Fibroblast of the conjunctiva (primary cell): ENCODE results near the gene KRT16.
"Not testable (repeated sequence)": the region's sequence is repeated elsewhere in the genome, so short reads cannot be mapped to it uniquely, and the experiment has no call there.

Source experiments
- DNase-seq: peaks from one replicate; pipeline ENCODE4 v3.0.0-alpha.2; 2010; ENCODE audit warnings: low read depth

Gene KRT16

GRCh38 chr17:41627316-41628072 lies 14.9 kb upstream of the KRT16 start:
- no peak for DNase-seq

GRCh38 chr17:41626914-41627295 lies 14.3 kb upstream of the KRT16 start:
- not testable (repeated sequence) for DNase-seq

- not testable (repeated sequence) for DNase-seq
Measured at GRCh38 chr17:41626028-41626913, 13.7 kb upstream of the KRT16 start.

GRCh38 chr17:41625602-41626001 lies 13.0 kb upstream of the KRT16 start:
- DNase-seq: no peak

- no peak for DNase-seq
Measured at GRCh38 chr17:41624208-41625101, 11.9 kb upstream of the KRT16 start, which contains the start of gene KRT17. TSS of gene KRT17 (minus strand) at chr17:41624575. CDS start at chr17:41624509, 66 bp downstream.

- DNase-seq: not testable (repeated sequence)
Measured at GRCh38 chr17:41623184-41623861, 10.8 kb upstream of the KRT16 start.

- DNase-seq: not testable (repeated sequence)
Measured at GRCh38 chr17:41622340-41623183, 10.0 kb upstream of the KRT16 start.

GRCh38 chr17:41621916-41622315 lies 9.3 kb upstream of the KRT16 start:
- DNase-seq: no peak

- not testable (repeated sequence) for DNase-seq
Measured at GRCh38 chr17:41621435-41621817, 8.9 kb upstream of the KRT16 start.

GRCh38 chr17:41620583-41621434 lies 8.2 kb upstream of the KRT16 start:
- DNase-seq: no peak

- not testable (repeated sequence) for DNase-seq
Measured at GRCh38 chr17:41619927-41620582, 7.5 kb upstream of the KRT16 start.

- DNase-seq: no peak
Measured at GRCh38 chr17:41619036-41619926, 6.7 kb upstream of the KRT16 start.

- DNase-seq: no peak
Measured at GRCh38 chr17:41618341-41619035, 5.9 kb upstream of the KRT16 start.

GRCh38 chr17:41617698-41618097 lies 5.1 kb upstream of the KRT16 start:
- no peak for DNase-seq

- no peak for DNase-seq
Measured at GRCh38 chr17:41617136-41617535, 4.6 kb upstream of the KRT16 start.

- not testable (repeated sequence) for DNase-seq
Measured at GRCh38 chr17:41616486-41616885, 3.9 kb upstream of the KRT16 start.

- DNase-seq: no peak
Measured at GRCh38 chr17:41615454-41615853, 2.9 kb upstream of the KRT16 start.
